NCI-H82 treated with DMSO at 0.1 percent for 48 hours (cell line): Measurements from ENCODE around the gene SMURF2.
"Not testable (repeated sequence)": the region's sequence is repeated elsewhere in the genome, so short reads cannot be mapped to it uniquely, and the experiment has no call there.

ENCODE experiments used
- DNase-seq: peaks from one replicate; lab custom pipeline; 2025; ENCODE audit not compliant: unreplicated experiment; lab: John Stamatoyannopoulos, UW

The SMURF2 gene

GRCh38 chr17:64667807-64668721 lies 6.0 kb upstream of the SMURF2 start:
- not testable (repeated sequence) for DNase-seq

GRCh38 chr17:64664299-64664981 lies 2.3 kb upstream of the SMURF2 start:
- DNase-seq, result not testable (repeated sequence)

DNA sequence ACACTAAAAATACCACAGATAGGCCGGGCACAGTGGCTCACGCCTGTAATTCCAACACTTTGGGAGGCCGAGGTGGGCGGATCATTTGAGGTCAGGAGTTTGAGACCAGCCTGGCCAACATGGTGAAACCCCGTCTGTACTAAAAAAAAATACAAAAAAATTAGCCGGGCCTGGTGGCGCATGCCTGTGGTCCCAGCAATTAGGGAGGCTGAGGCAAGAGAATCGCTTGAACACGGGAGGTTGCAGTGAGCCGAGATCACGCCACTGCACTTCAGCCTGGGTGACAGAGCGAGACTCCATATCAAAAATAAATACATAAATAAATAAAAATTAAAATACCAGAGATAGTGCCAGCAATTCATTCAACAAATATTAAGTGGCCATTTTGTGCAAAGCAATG lies 1.7 kb upstream of the SMURF2 start:
- not testable (repeated sequence) for DNase-seq

DNA sequence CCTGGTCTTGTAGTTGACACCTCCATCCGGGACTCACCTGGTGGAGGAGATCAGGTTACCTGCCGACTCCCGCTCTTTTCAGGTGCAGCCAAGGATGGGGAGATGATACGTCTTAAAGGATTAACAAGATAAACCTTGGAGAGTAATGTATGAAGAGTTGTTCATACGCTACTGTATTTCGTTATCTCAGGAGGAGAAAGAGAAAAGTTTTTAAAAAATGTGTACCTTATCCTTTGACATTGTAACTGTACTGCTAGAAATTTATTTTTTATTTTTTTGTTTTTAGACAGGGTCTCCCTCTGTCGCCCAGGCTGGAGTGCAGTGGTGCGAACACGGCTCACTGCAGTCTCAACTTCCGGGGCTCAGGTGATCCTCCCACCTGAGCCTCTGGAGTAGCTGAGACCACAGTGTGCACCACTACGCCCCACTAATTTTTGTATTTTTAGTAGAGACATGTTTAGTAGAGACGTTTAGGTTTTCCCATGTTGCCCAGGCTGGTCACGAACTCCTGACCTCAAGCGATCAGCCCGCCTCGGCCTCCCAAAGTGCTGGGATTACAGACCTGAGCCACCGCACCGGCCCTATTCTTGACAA lies 764 bp upstream of the SMURF2 start:
- DNase-seq, result no peak

GRCh38 chr17:64661726-64661975 lies 456 bp downstream of the SMURF2 start:
- no peak for DNase-seq

GRCh38 chr17:64660978-64661725 lies 955 bp downstream of the SMURF2 start:
- not testable (repeated sequence) for DNase-seq

DNA sequence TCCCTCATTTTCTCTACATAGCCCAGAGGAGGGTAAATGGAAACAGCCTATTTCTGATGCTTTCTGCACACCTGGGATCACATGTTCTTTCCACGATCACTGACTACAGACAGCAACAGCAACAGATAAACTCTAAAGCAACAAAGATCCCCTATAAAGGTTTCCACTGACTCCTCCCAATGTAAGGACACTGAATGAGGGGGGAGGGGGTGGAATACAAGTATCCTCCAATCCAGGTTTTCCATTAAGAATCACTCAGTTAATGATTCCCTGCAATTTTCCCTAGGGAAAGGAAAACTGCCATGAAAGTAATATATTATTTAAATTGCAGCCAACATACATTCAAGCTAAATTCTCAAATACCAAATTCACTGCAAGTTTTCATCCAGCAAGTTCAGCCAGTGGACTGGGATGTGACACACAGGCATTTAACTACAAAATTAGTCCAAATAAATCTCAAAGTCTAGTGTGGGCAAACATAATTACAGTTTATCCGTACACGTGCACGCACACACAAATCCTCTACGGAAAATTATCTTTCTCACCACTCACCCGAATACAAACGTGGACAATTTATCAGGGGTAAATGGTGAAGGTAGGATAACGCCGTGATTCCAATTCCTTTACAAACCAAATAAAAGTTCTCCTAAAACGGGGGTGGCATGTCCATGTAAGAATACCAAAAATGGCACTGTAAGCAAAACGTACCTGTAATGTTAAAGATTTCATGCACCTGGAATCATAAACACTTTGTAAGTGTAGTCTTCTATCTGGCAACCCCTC lies 1.7 kb downstream of the SMURF2 start:
- DNase-seq, result not testable (repeated sequence)

DNA sequence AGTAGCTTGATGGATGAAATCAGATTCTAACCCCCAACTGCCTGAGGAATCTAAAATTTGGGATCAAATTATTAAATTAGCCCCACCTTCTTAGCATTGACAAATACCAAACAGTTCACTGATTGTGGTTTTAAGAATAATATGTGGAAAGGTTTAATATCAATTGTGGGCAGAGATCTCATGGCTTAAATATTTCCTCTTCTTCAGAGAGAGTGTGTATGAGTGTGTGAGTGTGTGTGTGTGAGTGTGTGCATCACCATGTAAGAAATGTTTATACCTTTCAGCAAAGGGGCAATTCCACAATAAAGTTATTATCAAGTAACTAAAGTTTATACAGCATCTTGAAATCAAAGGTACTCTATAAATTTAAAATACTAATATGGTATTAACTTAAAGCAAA lies 3.2 kb downstream of the SMURF2 start:
- no peak for DNase-seq

DNA sequence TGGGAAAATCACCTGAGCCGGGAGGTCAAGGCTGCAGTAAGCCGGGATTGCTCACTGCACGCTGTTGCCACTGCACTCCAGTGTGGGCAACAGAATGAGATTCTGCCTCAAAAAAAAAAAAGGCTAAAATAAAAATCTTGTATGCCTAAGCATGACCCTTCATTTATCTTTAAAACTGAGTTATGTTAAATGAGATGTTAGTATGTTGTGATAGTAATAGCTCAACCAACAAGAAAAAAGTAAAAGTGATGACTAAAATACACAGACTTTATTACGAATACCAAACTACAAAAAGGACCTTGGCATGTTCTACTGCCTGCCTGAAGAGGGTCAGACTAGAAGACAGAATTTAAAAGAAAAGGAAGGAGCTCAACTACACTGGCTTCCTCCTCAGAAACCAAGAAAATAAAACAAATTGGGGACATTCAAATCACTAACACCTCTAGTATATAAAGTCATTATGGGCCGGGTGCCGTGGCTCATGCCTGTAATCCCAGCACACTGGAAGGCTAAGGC lies 4.4 kb downstream of the SMURF2 start:
- no peak for DNase-seq

DNA sequence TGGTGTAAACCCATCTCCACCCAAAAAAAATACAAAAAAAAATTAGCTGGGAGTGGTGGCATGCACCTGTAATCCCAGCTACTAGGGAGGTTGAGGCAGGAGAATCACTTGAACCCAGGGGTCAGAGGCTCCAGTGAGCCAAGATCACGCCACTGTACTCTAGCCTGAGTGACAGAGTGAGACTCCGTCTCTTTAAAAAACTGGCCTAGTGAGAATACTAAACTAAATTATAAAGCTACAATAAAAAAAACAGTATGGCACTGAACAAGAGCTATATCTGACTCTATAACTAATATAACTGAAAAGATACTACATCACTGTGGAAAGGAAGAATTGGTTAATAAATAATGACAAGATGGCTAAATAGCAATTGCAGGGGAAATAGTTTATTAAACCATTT lies 6.4 kb downstream of the SMURF2 start:
- no peak for DNase-seq

DNA sequence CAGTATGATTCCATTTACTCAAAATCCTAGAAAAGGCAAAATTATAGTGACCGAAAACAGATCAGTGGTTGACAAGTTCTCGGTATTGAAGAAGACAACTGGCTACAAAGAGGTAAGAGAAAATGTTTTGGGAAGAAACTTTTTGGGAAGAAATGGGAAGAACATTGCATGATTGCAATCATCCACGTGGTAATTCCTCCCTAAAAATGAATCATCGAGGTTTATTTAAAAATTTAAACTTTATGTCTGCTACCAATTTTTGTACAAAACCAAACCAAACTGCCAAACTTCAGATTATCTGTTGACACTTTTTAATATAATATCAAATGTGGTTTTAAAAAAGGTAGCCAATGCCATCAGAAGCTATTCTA lies 8.1 kb downstream of the SMURF2 start:
- DNase-seq, result no peak

- no peak for DNase-seq
Measured at GRCh38 chr17:64653325-64653984, 8.7 kb downstream of the SMURF2 start.

- no peak for DNase-seq
Measured at GRCh38 chr17:64651889-64652288, 10.2 kb downstream of the SMURF2 start.

DNA sequence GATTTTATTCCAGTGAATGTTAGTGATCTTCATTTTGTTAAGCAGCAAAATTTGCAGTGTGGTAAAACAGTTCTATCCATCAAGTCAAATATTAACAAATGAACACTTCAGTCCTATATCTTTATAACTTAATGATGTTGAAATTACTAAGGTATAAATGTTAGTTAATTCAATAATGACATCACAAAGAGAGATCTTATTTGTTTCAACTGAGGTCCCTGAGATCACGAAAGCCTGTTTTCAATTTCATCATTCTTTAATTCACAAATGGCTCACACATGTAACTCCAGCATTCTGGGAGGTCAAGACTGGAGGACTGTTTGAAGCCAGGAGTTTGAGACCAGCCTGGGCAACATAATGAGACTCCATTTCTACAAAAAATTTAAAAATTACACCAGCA lies 13.9 kb downstream of the SMURF2 start:
- no peak for DNase-seq

DNA sequence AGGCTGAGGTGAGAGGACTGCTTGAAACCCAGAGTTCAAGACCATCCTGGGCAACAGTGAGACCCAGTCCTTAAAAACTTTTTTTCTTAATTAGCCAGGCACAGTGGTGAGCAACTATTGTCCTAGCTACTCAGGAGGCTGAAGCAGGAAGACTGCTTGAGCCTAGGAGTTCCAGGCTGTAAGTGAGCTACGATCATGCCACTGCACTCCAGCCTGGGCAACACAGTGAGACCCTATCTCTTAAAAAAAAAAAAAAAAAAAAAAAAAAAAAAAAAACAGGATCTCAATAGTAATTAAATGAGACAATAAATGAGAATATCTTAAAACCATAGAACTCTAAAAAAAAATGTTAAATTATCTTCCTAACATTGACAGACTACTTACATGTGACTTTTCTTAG lies 14.3 kb downstream of the SMURF2 start:
- no peak for DNase-seq

DNA sequence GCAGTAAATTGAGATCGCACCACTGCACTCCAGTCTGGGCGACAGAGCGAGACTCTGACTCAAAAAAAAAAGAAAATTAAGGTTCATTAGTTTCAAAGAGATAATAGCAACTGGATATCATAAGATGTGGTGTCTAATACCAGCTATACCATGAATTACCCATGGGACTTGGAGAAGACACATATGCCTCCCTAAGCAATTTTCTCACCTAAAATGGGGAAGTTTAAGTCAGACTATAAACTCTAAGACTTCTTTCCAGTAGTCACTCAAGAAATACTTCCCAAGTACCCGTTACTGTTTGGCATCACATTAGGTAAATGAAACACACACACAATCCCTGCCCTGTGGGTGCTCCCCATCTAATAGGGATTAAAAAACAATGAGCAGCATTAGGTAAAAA lies 22.6 kb downstream of the SMURF2 start:
- no peak for DNase-seq

- no peak for DNase-seq
Measured at GRCh38 chr17:64638552-64639203, 23.4 kb downstream of the SMURF2 start.

DNA sequence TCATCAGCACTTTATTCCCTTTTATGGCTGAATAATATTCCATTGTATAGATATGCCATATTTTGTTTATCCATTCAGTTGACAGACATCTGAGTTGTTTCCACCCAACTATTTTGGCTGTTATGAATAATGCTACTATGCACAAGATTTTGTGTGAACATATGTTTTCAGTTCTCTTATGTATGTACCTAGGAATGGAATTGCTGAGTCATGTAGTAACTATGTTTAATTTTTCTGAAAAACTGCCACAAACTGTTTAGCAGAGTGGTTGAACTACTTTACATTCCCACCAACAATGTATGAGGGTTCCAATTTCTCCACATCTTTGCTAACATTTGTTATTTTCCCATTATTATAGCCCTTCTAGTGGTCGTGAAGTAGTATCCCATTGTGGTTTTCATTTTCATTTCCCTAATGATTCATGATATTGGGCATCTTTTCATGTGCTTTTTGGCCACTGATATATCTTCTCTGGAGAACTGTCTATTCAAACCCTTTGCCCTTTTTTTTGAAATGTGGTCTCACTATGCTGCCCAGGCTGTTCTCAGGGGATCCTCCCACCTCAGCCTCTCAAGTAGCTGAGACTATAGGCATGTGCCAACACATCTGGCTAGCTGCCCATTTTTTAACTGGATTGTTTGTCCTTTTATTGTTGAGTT lies 26.3 kb downstream of the SMURF2 start:
- no peak for DNase-seq

DNA sequence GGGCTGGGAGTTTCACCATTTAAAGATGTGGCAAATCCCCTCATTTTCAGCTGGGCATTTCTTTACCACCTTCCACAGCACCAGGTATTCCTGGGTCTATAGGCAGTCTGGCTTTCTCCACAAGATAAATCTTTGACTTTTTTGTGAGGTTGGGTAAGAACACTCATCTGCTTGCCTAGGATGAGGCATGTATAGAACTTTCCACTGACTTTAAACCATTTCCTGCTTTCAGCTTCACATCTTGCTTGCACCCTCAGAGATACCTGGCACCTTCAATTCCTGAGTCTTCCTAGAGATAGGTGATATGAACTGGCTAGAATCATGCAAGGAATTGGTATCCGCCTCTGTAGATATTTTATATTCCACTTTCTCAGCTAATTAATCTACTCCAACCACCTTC lies 27.9 kb downstream of the SMURF2 start:
- no peak for DNase-seq
